Colonic mucosa (tissue), 4 donors: ENCODE results near the gene BRSK2. TPM values are rescaled to one million over a fixed set of nuclear protein-coding genes. Genes with fewer than 3 reads are reported as not detected.
"Not testable (repeated sequence)": the region's sequence is repeated elsewhere in the genome, so short reads cannot be mapped to it uniquely, and the experiment has no call there.

ENCODE experiments used
- DNase-seq: peaks from one replicate; pipeline ENCODE4 v3.0.0-alpha.2; 2020
- H3K27ac ChIP-seq: fragments of 200-600 bp; one replicate; pipeline ENCODE4 v1.8.0; 2021
- H3K27me3 ChIP-seq: fragments of 200-600 bp; one replicate; pipeline ENCODE4 v1.8.0; 2021
- H3K36me3 ChIP-seq: fragments of 200-600 bp; one replicate; pipeline ENCODE4 v1.8.0; 2021
- H3K4me1 ChIP-seq: fragments of 200-600 bp; one replicate; pipeline ENCODE4 v1.8.0; 2021; ENCODE audit warnings: mild to moderate bottlenecking
- H3K4me3 ChIP-seq: fragments of 200-600 bp; one replicate; pipeline ENCODE4 v1.8.0; 2021
- H3K9ac ChIP-seq, 2 donors: one replicate each; pipeline ENCODE4 v1.7.0; 2013; ENCODE audit warnings: control low read depth in 2 of 2, low read depth in 2 of 2, low read length in 2 of 2
- H3K9me3 ChIP-seq: fragments of 200-600 bp; one replicate; pipeline ENCODE4 v1.8.0; 2021
- intact Hi-C: fragments of 100-400 bp; cut with DNase I; formaldehyde crosslinking; loops from one replicate; pipeline ENCODE4 v1.14.1; 2022
- total RNA-seq, 2 donors: library from RNA; stranded (reverse); fragmentation: NEBNext Ultra II Directional in 1 of 2; extraction: Animal tissue kit (Norgen Biotek cat#: 25700) in 1 of 2; gene quantifications; one replicate each; pipeline ENCODE4 v1.2.1, GENCODE V29; 2021
- TF ChIP-seq, protein P1 (sequence below): fragments of 200-600 bp; IDR thresholded peaks from one replicate; pipeline ENCODE4 v1.8.0; 2022; ENCODE audit warnings: antibody characterized with exemption, mild to moderate bottlenecking
- donor health status: healthy.
- donor health status: DM: no; HTN: no; CAD: no.
- donor health status: DM: no; HTN: no; CAD: no.

Gene BRSK2
- total RNA-seq, 2 donors from 2014 or later: 0.52 to 1.2 TPM

DNA sequence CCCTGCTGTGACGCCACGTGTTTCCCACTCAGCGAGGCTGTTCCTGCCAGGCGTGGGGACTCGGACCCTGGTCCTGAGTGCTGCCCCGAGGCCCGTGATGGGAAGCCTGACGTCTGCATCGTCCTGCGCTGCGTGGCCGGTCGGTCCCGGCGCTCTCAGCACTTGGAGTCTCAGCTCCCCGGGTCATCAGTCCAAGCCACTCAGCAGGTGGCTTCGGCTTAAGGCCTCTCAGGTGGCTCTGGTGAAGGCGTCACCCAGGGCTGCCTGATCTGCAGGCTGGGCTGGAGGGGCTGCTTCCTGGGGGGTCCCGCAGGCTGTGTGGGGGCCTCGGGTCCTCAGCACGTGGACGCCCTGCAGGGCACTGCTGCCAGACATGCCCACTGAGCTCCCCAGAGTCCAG, 35.3 kb downstream of the BRSK2 start:
- Histone ChIP-seq H3K36me3 (no peaks in the 10 kb centered on the region), H3K9me3 (no peaks in the 10 kb centered on the region), H3K27me3 (no peaks in the 10 kb centered on the region), H3K4me3 (no peak overlapping the region), H3K9ac (no peak overlapping the region), H3K27ac (no peak overlapping the region), H3K4me1 (no peaks in the 10 kb centered on the region)
- intact Hi-C loops: no loop called here
- DNase-seq: no peak
- TF ChIP-seq, protein P1, sequence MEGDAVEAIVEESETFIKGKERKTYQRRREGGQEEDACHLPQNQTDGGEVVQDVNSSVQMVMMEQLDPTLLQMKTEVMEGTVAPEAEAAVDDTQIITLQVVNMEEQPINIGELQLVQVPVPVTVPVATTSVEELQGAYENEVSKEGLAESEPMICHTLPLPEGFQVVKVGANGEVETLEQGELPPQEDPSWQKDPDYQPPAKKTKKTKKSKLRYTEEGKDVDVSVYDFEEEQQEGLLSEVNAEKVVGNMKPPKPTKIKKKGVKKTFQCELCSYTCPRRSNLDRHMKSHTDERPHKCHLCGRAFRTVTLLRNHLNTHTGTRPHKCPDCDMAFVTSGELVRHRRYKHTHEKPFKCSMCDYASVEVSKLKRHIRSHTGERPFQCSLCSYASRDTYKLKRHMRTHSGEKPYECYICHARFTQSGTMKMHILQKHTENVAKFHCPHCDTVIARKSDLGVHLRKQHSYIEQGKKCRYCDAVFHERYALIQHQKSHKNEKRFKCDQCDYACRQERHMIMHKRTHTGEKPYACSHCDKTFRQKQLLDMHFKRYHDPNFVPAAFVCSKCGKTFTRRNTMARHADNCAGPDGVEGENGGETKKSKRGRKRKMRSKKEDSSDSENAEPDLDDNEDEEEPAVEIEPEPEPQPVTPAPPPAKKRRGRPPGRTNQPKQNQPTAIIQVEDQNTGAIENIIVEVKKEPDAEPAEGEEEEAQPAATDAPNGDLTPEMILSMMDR: no peak

DNA sequence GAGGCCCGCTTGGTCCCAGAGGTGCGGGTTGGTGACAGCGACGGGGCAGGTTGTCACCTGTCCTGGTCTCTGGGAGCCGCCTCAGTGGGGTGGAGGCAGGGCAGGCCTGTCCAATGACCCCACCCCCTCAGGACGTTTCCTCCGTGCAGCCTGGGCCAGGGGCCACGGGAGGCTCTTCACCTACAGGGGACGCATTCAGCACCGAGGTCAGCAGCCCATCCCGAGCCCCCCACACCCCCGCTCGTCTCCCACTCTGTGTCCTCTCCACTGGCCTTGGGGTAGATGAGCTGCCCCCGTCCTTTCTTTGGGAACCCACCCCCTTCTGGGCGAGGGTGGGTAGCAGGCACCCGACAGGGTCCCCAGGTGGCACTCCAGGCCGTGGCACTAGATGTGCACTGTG, 35.7 kb downstream of the BRSK2 start:
- Histone ChIP-seq H3K36me3 (no peaks in the 10 kb centered on the region), H3K4me3 (no peak overlapping the region), H3K9me3 (no peaks in the 10 kb centered on the region), H3K27me3 (no peaks in the 10 kb centered on the region), H3K9ac (no peak overlapping the region), H3K27ac (no peak overlapping the region), H3K4me1 (no peaks in the 10 kb centered on the region)
- DNase-seq: no peak
- TF ChIP-seq, protein P1: no peak
- intact Hi-C loops: no loop called here

DNA sequence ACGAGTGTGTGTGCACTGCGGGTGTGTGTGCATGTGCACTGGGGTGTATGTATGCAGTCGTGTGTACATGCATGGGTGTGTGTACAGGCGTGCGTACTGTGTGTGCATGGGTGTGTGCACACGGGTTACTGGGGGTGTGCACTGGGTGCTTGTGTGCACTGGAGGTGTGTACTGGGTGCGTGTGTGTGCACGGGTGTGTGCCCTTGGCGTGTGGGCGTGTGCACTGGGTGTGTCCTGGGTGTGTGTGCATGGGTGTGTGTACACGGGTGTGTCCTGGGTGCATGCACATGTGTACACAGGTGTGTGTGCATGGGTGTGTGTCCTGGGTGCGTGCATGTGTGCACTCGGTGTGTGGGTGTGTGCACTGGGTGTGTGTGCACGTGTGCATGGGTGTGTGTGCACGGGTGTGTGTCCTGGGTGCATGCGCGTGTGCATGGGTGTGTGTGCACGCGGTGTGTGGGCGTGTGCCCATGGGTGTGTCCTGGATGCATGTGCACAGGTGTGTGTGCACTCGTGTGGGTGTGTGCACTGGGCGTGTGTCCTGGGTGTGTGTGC, 39.1 kb downstream of the BRSK2 start:
- no peak for DNase-seq
- TF ChIP-seq, protein P1: no peak
- Histone ChIP-seq H3K36me3 (no peaks in the 10 kb centered on the region), H3K27me3 (no peaks in the 10 kb centered on the region), H3K9me3 (no peaks in the 10 kb centered on the region), H3K4me3 (no peak overlapping the region), H3K9ac (no peak overlapping the region), H3K27ac (no peak overlapping the region), H3K4me1 (no peaks in the 10 kb centered on the region)
- intact Hi-C loops: no loop called here

DNA sequence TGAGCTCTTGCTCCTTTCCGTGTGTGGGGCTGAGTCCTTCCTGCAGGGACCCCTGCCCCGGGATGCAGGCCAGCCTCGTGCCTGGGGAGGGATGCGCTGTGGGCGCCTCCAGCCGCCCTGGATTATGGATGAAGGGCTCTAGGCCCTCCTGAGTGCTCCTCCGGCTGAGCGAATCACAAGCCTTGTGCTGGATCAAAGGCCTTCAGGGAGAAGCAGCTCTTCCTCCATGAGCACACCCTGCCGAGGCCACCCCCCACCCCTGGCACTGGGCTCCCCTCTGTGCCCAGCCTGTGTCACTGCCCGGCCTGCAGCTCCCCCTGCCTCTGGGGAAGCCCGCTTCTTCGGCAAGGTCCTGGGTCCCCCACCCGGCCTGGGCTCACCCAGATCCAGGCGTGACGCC, 43.8 kb downstream of the BRSK2 start:
- Histone ChIP-seq H3K36me3 (no peaks in the 10 kb centered on the region), H3K4me3 (no peak overlapping the region), H3K27ac (no peak overlapping the region), H3K27me3 (no peaks in the 10 kb centered on the region), H3K4me1 (no peaks in the 10 kb centered on the region), H3K9ac (no peak overlapping the region), H3K9me3 (no peaks in the 10 kb centered on the region)
- intact Hi-C loops: no loop called here
- TF ChIP-seq, protein P1: no peak
- no peak for DNase-seq

DNA sequence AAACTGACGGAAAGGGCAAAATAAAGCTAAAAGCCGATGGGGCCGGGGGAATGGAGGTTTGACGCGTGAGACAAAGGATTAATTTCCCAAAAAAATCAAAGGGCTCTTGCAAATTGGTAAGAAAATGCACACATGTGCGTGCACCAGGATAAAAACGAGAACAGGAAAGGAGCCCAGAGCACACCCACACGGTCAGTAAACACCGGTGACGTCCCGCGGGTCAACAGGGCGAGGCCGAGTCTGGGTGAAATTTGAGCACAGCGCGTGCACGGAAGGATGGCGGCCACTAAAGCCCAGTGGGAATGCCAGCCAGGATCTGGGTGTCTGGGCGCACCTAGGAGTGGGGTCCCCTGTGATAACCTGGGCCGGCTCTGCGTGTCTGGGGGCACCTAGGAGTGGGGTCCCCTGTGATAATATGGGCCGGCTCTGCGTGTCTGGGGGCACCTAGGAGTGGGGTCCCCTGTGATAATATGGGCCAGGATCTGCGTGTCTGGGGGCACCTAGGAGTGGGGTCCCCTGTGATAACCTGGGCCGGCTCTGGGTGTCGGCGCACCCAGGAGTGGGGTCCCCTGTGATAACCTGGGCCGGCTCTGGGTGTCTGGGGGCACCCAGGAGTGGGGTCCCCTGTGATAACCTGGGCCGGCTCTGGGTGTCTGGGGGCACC, 44.4 kb downstream of the BRSK2 start:
- intact Hi-C loops: no loop called here
- Histone ChIP-seq H3K4me3 (no peak overlapping the region), H3K4me1 (no peaks in the 10 kb centered on the region), H3K36me3 (no peaks in the 10 kb centered on the region), H3K27me3 (no peaks in the 10 kb centered on the region), H3K9ac (no peak overlapping the region), H3K27ac (no peak overlapping the region), H3K9me3 (no peaks in the 10 kb centered on the region)
- no peak for DNase-seq
- TF ChIP-seq, protein P1: no peak

DNA sequence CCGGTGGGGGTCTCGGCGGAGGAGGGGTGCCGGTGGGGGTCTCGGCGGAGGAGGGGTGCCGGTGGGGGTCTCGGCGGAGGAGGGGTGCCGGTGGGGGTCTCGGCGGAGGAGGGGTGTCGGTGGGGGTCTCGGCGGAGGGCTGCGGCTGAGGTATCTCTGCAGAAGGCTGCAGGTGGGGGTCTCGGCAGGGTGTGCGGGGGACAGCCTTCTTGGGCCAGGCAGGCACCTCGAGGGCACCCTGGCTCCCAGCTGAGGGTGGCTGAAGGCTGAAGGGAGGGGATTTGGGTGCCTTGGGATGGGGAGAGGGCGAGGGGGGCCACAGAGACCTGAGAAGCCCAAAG, 45.7 kb downstream of the BRSK2 start:
- not testable (repeated sequence) for H3K4me3 ChIP-seq, DNase-seq, H3K27me3 ChIP-seq

More for the DNA sequence above, 45.7 kb downstream of the BRSK2 start:
- H3K4me1 ChIP-seq, intact Hi-C loops, H3K9me3 ChIP-seq, H3K27ac ChIP-seq, H3K36me3 ChIP-seq, H3K9ac ChIP-seq: not testable (repeated sequence)
